ENCODE results near the gene MCC.

MCC gene

GRCh38 chr5:113311301-113311700, 177.0 kb downstream of the MCC start:
- H3K27ac ChIP-seq (replicated peaks) = no peak overlapping the region
- no peak for TF ChIP-seq SPI1 (IDR thresholded peaks at IDR 0.05; ENCODE audit: borderline replicate concordance, low read depth)
- no peak for TF ChIP-seq POLR2AphosphoS5 (IDR thresholded peaks at IDR 0.05; ENCODE audit: low read depth)
- TF ChIP-seq CTCF (IDR thresholded peaks at IDR 0.05; ENCODE audit: insufficient read depth, low read length) = no peak
- H3K27me3 ChIP-seq (ENCODE audit: insufficient read depth, poor library complexity, severe bottlenecking) = no peaks in the 10 kb centered on the region
- no peak overlapping the region for H3K4me3 ChIP-seq (replicated peaks; ENCODE audit: insufficient read depth, low read length)
- no peak for DNase-seq (ENCODE audit: low read depth in 1 of 2, low spot score in 1 of 2)

DNA sequence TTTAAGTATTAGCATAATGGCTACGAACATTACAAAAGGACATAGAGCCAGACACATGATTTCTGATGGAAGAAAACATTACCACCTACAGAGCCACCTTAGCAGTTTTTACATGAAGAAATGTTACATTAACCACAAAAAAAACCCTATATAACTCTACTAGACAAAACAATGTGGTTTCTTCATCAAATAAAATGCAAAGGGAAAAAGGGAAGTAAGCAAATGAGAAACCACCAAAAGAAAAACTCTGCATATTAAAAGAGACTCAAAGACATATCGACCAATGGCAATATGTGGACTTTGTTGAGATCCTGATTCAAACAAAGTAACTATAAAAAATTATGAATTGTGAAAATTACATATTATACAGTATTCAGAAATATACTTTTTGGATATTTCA, 186.1 kb downstream of the MCC start:
- Histone ChIP-seq H3K4me3 (replicated peaks; ENCODE audit: insufficient read depth, low read length) (no peak overlapping the region), H3K27ac (replicated peaks) (no peak overlapping the region), H3K27me3 (ENCODE audit: insufficient read depth, poor library complexity, severe bottlenecking) (no peaks in the 10 kb centered on the region)
- no peak for DNase-seq (ENCODE audit: low read depth in 1 of 2, low spot score in 1 of 2)
- TF ChIP-seq POLR2AphosphoS5 (IDR thresholded peaks at IDR 0.05; ENCODE audit: low read depth) = no peak

DNA sequence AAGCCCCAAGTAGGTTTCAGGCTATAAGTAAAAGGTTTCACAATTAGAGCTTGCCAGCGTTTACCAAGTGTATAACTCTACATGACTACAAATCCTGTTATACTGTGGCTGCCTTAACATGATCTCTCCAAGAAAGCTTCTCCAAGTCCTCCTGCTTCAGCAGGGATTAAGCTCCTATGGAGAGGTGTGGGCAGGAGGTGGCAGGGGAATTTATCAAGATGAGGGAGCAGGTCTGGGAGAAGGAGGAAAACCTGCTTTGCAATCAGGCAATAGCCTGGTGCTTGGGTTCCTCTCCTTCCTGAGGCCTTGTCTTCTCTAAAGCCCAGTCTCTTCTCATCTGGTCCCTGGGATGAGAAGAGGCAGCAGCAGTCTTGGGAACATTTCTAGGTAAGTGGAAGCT, 188.7 kb downstream of the MCC start:
- no peak for DNase-seq (ENCODE audit: low read depth in 1 of 2, low spot score in 1 of 2)
- TF ChIP-seq GABPA (IDR thresholded peaks at IDR 0.05; ENCODE audit: low read depth) (no peak), CTCF (IDR thresholded peaks at IDR 0.05; ENCODE audit: insufficient read depth, low read length) (no peak), REST (IDR thresholded peaks at IDR 0.05; ENCODE audit: insufficient replicate concordance, low read depth) (no peak), POLR2AphosphoS5 (IDR thresholded peaks at IDR 0.05; ENCODE audit: low read depth) (no peak), SPI1 (IDR thresholded peaks at IDR 0.05; ENCODE audit: borderline replicate concordance, low read depth) (no peak)
- no peaks in the 10 kb centered on the region for H3K27me3 ChIP-seq (ENCODE audit: insufficient read depth, poor library complexity, severe bottlenecking)
- H3K27ac ChIP-seq (replicated peaks) = no peak overlapping the region
- H3K4me3 ChIP-seq (replicated peaks; ENCODE audit: insufficient read depth, low read length) = no peak overlapping the region

- DNase-seq (ENCODE audit: low read depth in 1 of 2, low spot score in 1 of 2) = no peak
- Histone ChIP-seq H3K4me3 (replicated peaks; ENCODE audit: insufficient read depth, low read length) (no peak overlapping the region), H3K27ac (replicated peaks) (no peak overlapping the region), H3K27me3 (ENCODE audit: insufficient read depth, poor library complexity, severe bottlenecking) (peaks cover 7% of the 10 kb centered on the region)
- TF ChIP-seq CTCF (IDR thresholded peaks at IDR 0.05; ENCODE audit: insufficient read depth, low read length) = no peak
- TF ChIP-seq SPI1 (IDR thresholded peaks at IDR 0.05; ENCODE audit: borderline replicate concordance, low read depth) = no peak
- no peak for TF ChIP-seq GABPA (IDR thresholded peaks at IDR 0.05; ENCODE audit: low read depth)
- no peak for TF ChIP-seq POLR2AphosphoS5 (IDR thresholded peaks at IDR 0.05; ENCODE audit: low read depth)
- TF ChIP-seq REST (IDR thresholded peaks at IDR 0.05; ENCODE audit: insufficient replicate concordance, low read depth) = no peak
Measured at GRCh38 chr5:113296676-113297075, 191.6 kb downstream of the MCC start.
